GM10266 (cell line): ENCODE results near the gene LHPP.

Experiments used
- DNase-seq: peaks from one replicate; pipeline ENCODE4 v3.0.0; 2012; ENCODE audit errors: extremely low spot score
- CTCF ChIP-seq: IDR thresholded peaks from 2 replicates; pipeline ENCODE4 v1.5.1; 2012; ENCODE audit warnings: mild to moderate bottlenecking, low read depth; ENCODE audit not compliant: control insufficient read depth, insufficient read depth; ENCODE audit errors: missing control alignments

The LHPP gene

GRCh38 chr10:124615259-124615658 is 153.6 kb downstream of the LHPP start:
- DNase-seq: no peak
- no peak for TF ChIP-seq CTCF

GRCh38 chr10:124616040-124616835 is 154.6 kb downstream of the LHPP start:
- TF ChIP-seq CTCF: no peak
- DNase-seq: no peak

GRCh38 chr10:124616836-124617130 is 155.2 kb downstream of the LHPP start:
- no peak for TF ChIP-seq CTCF

GRCh38 chr10:124618470-124619073 is 156.9 kb downstream of the LHPP start:
- DNase-seq: no peak
- TF ChIP-seq CTCF: no peak

More at GRCh38 chr10:124616836-124617130, 155.2 kb downstream of the LHPP start:
- no peak for DNase-seq

GRCh38 chr10:124619195-124619594 is 157.6 kb downstream of the LHPP start:
- DNase-seq: peak; percentile 66
- TF ChIP-seq CTCF: no peak

- no peak for TF ChIP-seq CTCF
- DNase-seq: no peak
Observed at GRCh38 chr10:124619802-124620490, 158.3 kb downstream of the LHPP start.

GRCh38 chr10:124621637-124622036 is 160.0 kb downstream of the LHPP start:
- no peak for DNase-seq
- no peak for TF ChIP-seq CTCF
